Mesenteric fat pad (tissue), 1 donor: Measurements from ENCODE around the gene LSM8. TPM values are rescaled to one million over a fixed set of nuclear protein-coding genes. Genes with fewer than 3 reads are reported as not detected.
"Not testable (repeated sequence)": the region's sequence is repeated elsewhere in the genome, so short reads cannot be mapped to it uniquely, and the experiment has no call there.

ENCODE experiments used
- DNase-seq: peaks from one replicate; pipeline ENCODE4 v3.0.0-alpha.2; 2020; ENCODE audit warnings: low spot score
- long read RNA-seq: library from polyadenylated mRNA; unstranded; transcript quantifications from one replicate; pipeline ENCODE4 v2.0.0, GENCODE V29; 2020
- total RNA-seq: library from RNA; stranded (reverse); fragmentation: NEBNext Ultra II Directional; extraction: Animal tissue kit (Norgen Biotek cat#: 25700); gene quantifications from one replicate; pipeline ENCODE4 v1.2.1, GENCODE V29; 2021
- donor health status: DM: yes; HTN: yes; CAD: no.

Gene LSM8
- 25.8 TPM for total RNA-seq
- long read RNA-seq, full-length matches to known transcripts = 9 of 13 reads
- long read RNA-seq, partial matches to known transcripts = 0 of 13 reads
- long read RNA-seq, other reads (novel, unspliced or antisense) = 4 of 13 reads

DNA sequence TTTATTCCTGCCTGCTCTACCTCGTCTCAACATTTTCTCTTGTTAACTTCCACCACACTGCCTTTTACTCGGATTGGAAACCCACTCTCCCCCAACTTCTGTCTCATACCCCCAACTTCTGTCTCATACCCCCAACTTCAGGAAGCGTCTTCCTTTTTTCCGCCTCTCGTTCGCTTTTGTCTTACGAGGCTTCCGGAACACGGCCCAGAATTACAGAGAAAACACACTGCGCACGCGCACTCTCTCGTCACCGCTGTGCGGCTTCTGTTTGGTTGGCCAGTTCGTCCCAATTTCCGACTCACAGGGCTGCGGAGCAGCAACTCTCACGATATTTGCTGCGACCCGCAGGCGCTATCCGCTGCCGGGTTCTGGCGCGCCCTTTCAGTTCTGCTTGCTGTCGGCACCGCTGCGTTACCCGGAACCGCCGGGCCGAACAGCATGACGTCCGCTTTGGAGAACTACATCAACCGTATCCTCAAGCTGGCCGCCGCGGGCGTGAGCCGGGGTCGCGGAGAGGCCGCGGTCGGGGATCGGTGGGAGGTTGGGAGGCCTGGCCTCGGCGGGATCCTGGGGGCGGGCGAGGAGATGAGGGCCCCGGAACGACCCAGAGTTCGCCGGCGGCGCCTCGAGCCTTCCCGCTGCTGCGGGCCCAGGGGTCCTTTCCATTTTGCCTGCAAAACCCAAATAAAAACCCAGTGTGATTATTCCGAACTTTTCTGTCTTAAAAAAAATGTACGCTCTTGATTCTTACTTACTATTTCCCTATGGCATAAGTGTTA lies at the start of gene LSM8:
TSS of gene LSM8 (plus strand) at position 379 of the 779 bp plus-strand sequence. CDS start at position 439, 60 bp downstream.
- DNase-seq = peak; percentile 99

DNA sequence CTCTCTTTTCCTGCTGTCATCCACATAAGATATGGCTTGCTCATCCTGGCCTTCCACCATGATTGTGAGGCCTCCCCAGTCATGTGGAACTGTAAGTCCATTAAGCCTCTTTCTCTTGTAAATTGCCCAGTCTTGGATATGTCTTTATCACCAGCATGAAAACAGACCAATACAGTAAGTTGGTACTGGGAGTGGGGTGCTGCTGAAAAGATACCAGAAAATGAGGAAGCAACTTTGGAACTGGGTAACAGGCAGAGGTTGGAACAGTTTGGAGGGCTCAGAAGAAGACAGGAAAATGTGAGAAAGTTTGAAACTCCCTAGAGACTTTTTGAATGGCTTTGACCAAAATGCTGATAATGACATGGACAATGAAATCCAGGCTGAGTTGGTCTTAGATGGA lies 49.5 kb upstream of the LSM8 start:
- not testable (repeated sequence) for DNase-seq

DNA sequence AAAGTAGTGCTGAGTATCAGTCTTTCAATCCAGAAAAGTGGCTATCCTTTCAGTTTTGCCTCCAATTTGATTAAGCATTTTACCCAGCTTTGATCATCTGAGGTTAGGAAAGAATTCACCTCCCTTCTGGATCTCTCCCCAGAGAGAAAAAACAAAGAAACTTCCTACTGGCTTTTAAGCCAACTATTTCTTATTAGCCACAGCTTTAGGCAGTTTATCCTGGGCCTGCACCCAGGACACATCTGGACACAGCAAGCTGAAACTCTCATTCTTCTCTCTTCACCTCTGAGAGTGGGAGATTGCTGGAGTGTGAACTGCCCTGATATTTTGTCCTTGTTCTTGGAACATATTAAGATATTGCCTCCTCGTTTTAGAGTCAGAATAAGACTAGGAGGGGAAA lies 43.5 kb upstream of the LSM8 start:
- DNase-seq = no peak

DNA sequence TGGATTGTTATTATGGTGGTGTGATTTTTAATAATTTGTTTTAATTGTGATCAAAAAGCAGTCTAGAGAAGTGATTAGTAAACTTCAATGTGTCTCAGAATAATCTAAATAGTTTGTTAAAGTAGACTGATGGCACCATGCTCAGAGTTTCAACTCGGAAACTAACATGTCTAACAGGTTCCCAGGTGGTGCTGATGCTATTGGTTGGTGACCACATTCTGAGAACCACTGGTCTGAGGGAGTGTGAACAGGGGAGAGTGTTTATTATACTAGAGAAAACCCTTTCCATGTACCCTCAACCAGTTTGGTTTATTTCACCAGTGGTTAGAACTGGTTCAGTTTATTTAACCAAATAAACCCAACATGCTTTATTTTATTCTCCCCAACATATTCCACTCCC lies 42.0 kb upstream of the LSM8 start:
- DNase-seq = no peak

DNA sequence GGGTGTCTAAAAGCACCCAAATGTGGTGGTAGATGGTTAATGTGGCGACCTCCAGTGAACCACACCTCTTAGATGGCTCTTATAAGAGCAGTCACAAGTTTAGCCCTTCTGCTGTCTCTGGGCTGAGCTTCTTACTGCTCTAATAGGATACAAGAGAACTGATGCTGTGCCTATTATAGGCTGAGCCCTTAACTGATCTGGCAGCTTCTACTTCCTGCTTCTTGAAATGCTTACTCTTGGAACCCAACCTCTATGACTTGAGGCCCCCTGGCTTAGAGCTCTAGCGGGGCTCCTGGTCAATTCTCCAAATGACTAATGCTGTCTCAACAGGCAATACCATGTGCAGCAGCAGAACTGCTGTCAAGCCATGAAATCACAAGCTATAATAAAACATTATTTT lies 35.0 kb upstream of the LSM8 start:
- DNase-seq = no peak

DNA sequence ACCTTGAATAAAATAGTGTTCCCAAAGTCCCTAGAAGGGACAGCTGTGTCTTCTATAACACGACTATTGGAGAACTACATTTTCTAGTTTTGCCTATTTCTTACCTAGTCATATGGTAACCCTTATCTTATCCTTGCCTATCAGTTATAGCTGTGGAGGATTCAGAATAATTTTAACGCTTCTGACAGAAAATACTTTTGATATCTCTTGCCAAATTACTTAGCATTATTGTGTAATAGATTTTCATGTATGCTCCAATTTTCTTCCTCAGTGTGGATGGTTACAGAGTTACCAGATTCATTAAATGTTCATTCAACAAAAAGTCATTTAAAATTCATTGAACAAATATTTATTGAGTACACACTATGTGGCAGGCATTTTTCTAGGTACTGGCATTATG lies 34.6 kb upstream of the LSM8 start:
- DNase-seq = no peak

DNA sequence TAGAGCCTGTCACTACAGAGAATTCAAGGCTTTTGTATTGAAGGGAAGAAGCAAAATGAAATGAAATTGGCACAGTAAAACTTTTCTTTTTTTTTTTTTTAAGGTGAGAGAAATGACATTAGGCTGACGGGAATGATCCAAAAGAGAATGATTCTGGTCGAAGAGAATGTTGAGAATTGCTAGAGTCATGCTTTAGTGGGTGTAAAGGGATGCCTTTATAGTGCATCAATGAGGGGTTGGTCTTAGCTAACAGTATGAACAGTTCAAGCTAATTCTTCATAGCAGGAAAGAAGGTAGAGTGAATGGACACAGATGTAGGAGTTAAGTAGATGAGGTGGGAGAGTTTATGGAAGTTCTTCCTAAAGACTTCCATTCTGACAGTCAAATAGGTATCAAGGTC lies 32.3 kb upstream of the LSM8 start:
- no peak for DNase-seq

DNA sequence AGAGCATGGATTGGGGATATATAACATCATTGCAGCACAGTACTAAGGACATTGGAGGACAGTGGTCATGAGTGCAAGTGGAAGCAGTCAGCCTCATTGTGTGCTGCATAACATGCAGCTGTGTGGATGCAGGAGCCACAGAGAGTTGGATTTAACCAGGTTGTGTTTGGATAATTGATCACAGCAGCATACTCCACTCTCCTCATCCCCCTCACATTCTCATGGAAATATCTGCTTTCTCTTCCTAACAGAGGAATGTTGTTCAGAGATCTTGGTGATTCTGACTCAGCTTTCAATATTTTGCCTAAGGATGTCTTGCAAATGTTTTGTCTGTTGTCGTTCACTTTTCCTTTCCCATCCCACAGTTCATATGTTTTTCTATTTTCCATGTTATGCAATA lies 31.8 kb upstream of the LSM8 start:
- DNase-seq = no peak

DNA sequence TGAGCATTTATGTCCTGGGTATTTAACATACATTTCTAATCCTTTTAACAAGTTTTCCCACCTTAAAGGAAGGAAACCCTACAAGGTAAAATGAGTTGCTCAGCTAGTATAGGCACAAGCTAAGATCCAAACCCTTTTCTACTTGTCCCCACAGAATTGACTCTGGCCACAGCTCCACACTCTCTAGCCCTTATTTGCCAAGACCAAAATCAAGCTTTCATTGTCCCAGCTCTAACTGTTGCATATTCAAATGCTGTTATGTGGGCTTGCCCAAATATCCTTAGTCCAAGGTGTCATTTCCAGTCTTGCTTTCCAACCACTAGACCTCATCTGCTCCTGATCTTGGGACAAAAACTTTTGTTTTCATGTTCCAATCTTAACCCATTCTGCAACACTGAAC lies 31.3 kb upstream of the LSM8 start:
- no peak for DNase-seq

DNA sequence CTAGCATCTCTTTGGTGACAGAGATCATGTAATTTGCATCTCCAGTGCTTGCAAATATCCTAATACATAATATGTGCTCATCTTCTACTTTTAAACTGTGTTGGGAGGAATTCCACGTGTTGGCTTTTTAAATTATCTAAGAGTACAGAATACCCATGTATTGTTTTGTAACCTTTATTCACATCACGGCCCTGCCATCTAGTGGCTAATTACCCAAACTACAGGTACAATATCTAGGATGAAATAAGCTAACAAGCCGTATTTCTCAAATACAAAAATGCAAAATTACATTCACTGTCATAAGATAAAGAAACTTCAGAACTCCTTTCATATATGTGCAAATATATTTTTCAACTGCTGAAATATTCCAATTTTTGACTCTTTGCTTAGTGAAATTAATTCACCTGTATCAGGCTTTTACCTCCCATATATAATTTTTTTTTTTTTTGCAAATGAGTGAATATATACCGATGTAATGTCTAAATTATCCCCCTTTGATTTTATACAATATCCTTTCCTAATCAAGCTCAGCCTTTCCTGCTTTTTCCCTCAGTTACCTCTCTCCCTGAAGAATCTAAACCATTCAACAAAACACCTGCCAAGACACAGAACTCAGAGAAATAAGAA lies 30.3 kb upstream of the LSM8 start:
- no peak for DNase-seq

DNA sequence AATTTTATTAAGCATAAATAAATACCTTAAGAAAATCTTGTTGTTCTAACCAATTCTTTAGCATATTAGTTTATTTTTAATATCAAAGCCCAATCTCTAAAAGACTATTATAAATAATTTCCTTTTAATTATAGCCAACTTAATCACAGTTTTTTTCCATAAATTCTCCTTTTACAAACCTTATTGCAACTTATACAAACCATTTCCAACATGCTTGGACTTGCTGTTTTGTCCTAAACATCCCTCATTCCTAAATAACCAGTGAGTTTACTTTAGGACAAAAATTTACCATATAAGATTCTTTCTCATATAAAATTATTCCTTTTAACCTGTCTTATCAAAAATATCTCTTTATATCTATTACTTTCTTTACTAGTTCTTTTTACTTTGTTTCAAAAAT lies 25.2 kb upstream of the LSM8 start:
- no peak for DNase-seq

DNA sequence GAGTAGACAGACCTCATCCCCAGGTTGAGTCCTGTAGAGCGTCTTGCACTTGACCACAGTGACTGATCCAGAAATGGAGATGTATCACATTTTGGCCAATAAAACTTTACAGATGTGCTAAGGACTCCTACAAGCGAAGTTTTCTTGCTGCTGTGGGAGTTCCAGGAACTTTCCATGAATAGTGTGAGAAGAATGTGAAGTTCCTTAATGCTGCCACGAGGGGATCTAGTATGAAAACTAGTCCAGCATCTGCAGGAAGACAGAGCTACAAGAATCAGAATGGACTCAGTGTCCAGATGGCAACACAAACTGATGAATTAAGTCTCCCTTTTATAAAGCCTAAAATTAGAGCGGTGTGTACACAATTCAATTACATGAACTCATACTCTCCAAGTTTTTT lies 14.8 kb upstream of the LSM8 start:
- no peak for DNase-seq

DNA sequence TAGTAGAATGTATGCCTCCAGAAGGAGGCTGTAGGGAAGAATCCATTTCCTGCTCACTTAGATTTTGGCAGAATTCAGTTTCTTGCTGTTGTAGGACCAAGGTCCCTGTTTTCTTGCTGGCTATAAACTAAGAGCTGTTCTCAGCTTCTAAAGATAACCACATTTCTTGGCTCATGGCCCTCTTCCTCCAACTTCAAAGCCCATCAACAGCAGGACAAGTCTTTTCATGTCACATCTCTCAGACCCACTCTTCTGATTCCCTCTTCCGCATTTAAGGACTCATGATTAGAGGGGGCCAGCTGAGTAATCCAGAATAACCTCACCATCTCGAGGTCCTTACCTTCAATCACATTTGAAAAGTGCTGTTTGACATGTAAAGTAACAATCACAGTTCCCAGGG lies 8.2 kb upstream of the LSM8 start:
- DNase-seq = no peak

DNA sequence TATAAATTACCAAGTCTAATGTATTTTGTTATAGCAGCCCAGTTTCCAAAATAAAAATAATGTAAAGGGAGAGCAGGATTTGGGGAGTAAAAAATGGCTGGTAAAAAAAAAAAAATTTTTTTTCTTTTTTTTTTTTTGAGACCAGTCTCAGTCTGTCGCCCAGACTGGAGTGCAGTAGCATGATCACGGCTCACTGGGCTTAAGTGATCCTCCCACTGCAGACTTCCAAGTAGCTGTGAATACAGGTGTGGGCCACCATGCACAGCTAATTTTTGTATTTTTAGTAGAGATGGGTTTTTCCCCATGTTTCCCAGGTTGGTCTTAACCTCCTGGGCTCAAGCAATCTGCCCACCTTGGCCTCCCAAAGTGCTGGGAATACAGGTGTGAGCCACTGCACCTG lies 4.8 kb upstream of the LSM8 start:
- no peak for DNase-seq

DNA sequence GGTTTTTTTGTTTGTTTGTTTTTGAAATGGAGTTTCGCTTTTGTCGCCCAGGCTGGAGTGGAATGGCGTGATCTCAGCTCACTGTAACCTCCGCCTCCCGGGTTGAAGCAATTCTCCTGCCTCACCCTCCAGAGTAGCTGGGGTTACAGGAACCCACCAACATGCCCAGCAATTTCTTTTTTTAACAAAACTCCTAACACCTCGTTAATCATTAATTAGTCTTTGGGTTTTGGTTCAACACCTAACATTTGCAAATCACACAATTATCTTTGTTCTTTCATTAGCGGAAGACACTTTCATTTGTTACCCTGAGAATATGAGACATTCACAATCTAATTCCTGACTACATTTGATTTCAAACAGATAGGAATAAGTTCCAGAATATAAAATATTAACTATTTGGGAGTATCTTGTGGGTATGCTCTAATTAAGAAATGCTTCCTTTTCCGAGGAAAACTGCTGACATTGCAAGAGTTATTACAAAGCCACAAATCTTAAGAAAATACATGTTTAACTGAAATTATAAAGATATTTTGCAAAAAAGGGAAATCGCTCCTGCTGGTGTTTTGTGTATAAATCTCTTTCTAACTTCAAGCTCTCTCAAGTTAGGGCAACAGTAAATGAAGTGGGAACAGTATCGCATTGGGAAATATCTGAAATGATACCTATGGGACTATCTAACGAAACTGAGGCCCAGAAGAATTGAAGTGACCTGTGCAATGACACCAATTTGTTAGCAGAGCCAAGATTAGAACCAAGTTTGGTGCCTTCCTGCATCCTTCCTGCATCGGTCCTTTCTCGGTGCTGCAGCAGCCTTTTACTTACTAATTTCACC lies 1.2 kb upstream of the LSM8 start:
- no peak for DNase-seq

DNA sequence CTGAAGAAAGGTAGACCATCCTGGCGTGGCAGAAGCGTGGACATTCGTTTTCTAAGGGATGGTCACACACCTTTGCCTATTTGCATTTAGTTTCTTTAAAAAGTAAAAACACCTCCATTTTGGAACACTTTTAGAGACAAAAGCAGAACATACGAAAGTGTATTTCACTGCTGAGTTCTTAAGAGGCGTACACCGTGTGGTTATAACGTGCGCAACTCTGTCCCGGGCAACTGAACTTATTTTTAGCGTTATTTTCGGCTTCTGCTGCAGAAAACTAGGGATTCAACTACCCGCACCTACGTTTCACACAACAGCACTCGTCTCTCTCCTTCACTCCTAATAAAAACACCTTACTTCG lies 557 bp upstream of the LSM8 start:
- no peak for DNase-seq

DNA sequence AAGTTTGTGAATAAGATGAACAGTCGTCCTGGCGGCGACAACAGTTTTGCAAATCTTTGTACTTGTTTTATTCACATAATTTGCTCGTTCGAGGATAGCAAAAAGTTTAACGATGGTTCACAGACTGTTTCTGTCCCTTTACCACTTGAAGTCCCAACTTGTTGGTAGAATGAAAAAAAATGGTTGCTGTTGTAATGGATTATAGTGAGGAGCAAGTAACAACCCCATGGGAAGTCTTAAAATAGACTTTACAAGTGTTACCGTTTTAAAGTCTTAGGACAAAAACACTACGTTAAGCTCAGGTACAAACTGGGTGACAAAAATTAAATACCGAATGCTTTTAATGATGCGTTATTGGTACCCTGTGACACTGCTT lies 589 bp downstream of the LSM8 start:
- DNase-seq = no peak

DNA sequence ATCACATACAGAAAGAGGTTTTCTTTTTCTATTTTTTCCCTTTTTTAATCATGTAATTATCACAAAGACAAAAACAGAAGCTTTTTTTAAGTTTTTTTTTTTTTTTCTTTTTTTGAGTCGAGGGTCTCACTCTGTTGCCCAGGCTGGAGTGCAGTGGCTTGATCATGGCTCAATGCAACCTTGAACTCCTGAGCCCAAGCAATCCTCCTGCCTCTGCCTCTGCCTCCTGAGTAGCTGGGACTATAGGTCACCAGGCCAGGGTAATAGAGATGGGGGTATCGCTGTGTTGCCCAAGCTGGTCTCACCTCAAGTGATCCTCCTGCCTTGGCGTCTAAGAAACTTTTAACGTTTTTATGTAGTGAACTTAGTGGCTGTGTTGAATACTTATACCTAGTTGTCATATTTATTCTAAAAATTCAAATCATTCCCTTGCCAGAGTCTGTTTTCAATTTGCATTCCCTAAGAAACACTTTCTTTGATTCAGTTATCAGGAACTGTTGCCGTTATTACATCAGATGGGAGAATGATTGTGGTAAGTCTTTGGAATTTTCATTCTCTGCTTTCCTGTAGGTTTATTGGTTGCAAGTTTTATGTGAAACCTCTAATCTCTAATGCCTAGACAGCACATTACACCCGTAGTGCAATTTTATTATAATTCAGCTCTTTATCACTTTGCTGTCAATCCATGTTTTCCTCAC lies 1.3 kb downstream of the LSM8 start:
- no peak for DNase-seq

DNA sequence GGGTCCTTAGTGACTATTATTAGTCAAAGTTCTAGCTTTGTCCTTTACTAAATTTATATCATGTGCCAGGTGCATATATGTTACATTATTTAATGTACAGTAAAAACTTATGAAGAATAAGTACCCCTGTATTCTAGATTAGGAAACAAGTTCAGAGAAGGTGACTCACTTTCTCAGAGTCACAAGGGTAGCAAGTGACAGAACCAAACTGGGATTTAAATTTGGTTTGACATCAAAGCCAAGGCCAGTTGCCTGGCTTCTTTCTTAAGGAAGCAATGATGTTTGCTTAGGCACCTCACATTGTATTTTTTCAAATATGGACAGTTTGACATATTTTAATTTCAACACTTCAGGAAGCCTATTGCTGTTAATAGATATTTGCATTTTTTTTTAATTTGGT lies 2.5 kb downstream of the LSM8 start:
- no peak for DNase-seq

DNA sequence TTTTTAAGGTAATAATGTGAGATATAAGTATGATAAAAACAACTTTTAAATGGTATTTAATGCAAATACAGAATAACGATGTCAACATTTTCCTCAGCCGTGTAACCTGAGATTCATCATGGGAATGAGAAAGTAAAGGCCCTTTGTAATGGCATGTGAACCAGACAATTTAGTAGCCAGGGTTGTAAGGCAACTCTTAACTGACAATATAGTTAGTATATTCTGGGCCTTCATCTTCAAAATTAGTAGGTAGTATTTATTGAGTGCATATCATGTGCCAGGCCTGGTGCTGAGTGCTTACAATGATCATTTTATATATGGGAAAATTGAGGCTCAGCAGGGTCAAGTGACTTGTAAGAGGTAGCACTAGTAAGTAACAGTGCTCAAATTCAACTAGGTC lies 10.6 kb downstream of the LSM8 start:
- DNase-seq = no peak

DNA sequence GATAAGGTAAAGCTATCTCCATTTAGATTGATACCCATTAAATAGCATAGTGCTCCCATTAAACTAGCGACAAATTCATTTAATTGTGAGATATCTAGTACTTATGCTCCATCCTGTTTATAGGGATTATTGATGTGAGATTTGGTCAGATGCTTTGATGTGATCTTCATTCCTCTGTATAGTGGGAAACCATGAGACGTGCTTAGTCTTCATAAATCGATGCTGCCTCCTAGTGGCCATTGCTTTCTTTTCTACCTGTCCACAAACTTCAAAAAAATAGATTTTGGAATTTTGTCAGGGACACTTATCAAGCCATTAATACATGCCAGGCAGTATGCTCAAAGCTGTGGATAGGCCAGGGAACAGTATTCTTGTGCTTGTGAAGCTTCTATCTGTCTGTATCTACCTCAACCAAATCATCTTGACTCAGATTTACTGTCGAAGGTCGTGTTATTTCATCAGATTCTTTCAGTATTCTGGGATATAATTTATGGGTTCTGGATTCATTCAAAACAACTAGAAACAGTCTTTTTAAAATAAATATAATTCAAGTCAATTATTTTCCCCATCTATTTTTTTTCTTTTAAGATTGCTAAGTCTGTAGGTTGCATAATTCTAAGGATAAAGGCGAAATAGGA lies 12.0 kb downstream of the LSM8 start:
- DNase-seq = no peak
